GM12878 (cell line): Measurements from ENCODE around the gene AADACL2. TPM values are rescaled to one million over a fixed set of nuclear protein-coding genes. Genes with fewer than 3 reads are reported as not detected.
"Not testable (repeated sequence)": the region's sequence is repeated elsewhere in the genome, so short reads cannot be mapped to it uniquely, and the experiment has no call there.

Source experiments
- ATAC-seq: fragments of 200-7000 bp; cut with Tn5 transposase; 3 replicates; pipeline ENCODE4 v1.9.1; 2020; ENCODE audit warnings: mild to moderate bottlenecking, moderate library complexity
- BruUV-seq: library from RNA; stranded (reverse); fragments of 400-500 nt; replicated peaks from 2 replicates; lab custom pipeline; 2021; lab: Mats Ljungman, UMichigan
- CTCF ChIA-PET: fragments of 300-600 bp; sonication (Branson Sonifier 250); formaldehyde crosslinking; extraction: SDS; loops from one replicate; lab custom pipeline; 2021; ENCODE audit warnings: inconsistent platforms; lab: Yijun Ruan, JAX
- POLR2A ChIA-PET: fragments of 350-600 bp; formaldehyde crosslinking; extraction: SDS; loops from one replicate; lab custom pipeline; 2021; ENCODE audit warnings: inconsistent platforms; lab: Charles Lee
- RAD21 ChIA-PET: fragments of 300-600 bp; sonication (Branson Sonifier 250); formaldehyde crosslinking; loops from one replicate; lab custom pipeline; 2023; ENCODE audit warnings: antibody characterized with exemption; ENCODE audit not compliant: unreplicated experiment; lab: Charles Lee
- SMC1A ChIA-PET: fragments of 300-600 bp; sonication (Branson Sonifier 250); formaldehyde crosslinking; loops from one replicate; lab custom pipeline; 2023; ENCODE audit not compliant: unreplicated experiment, uncharacterized antibody; lab: Charles Lee
- DNase-seq: peaks from one replicate; pipeline ENCODE4 v3.0.0-alpha.2; 2011; ENCODE audit warnings: low read depth, low spot score
- FAIRE-seq: peaks from 3 replicates; lab custom pipeline; 2011; peaks lifted over from hg19 to GRCh38; lab: Jason Lieb, UNC
- H2AFZ ChIP-seq: 2 replicates; pipeline ENCODE4 v1.6.0; 2011; ENCODE audit warnings: low read depth, low read length, control low read depth; ENCODE audit not compliant: control insufficient read depth
- H3K27ac ChIP-seq: 2 replicates; pipeline ENCODE4 v1.5.1; 2011; ENCODE audit warnings: control low read depth; ENCODE audit not compliant: control insufficient read depth, insufficient read depth
- H3K27me3 ChIP-seq, 2 experiments: replicated peaks in 1 of 2; 2 replicates each; pipeline versions ENCODE4 v1.6.0 to v1.6.1; 2011; ENCODE audit warnings: low read length in 1 of 2; ENCODE audit not compliant: control insufficient read depth in 2 of 2, insufficient read depth in 2 of 2
- H3K36me3 ChIP-seq, 2 experiments: 2 replicates each; pipeline ENCODE4 v1.5.1; 2011; ENCODE audit warnings: low read length in 1 of 2; ENCODE audit not compliant: control insufficient read depth in 2 of 2, insufficient read depth in 2 of 2
- H3K4me1 ChIP-seq: 2 replicates; pipeline ENCODE4 v1.6.1; 2011; ENCODE audit warnings: mild to moderate bottlenecking, low read length, moderate library complexity, mixed read lengths; ENCODE audit not compliant: control insufficient read depth, insufficient read depth
- H3K4me2 ChIP-seq: 2 replicates; pipeline ENCODE4 v1.6.0; 2011; ENCODE audit warnings: control low read depth; ENCODE audit not compliant: control insufficient read depth, insufficient read depth
- H3K4me3 ChIP-seq: fragments of 200-600 bp; sonication (generic); 2 replicates; pipeline ENCODE4 v1.5.1; 2016
- H3K79me2 ChIP-seq: 2 replicates; pipeline ENCODE4 v1.6.0; 2011; ENCODE audit warnings: low read length; ENCODE audit not compliant: control insufficient read depth, insufficient read depth
- H3K9ac ChIP-seq: 2 replicates; pipeline ENCODE4 v1.8.0; 2011; ENCODE audit warnings: low read length, control low read depth, mixed read lengths; ENCODE audit not compliant: control insufficient read depth, insufficient read depth
- H3K9me3 ChIP-seq: replicated peaks from 3 replicates; pipeline ENCODE4 v1.5.1; 2011; ENCODE audit warnings: mild to moderate bottlenecking, low read length; ENCODE audit not compliant: control insufficient read depth, insufficient read depth
- H4K20me1 ChIP-seq: 2 replicates; pipeline ENCODE4 v1.6.0; 2011; ENCODE audit not compliant: control insufficient read depth, insufficient read depth
- CEBPB ChIP-seq, 2 experiments: fragments of 150-350 bp in 1 of 2; IDR thresholded peaks; 2 replicates each; pipeline ENCODE4 v1.6.1; 2012 to 2014; ENCODE audit warnings: low read depth in 2 of 2, low read length in 2 of 2, borderline replicate concordance in 1 of 2, inconsistent platforms in 1 of 2
- CEBPZ ChIP-seq: fragments of 150-350 bp; IDR thresholded peaks from 2 replicates; pipeline ENCODE4 v1.6.1; 2016; ENCODE audit warnings: low read depth, low read length
- CTCF ChIP-seq, 3 experiments: IDR thresholded peaks in 2 of 3; conservative IDR thresholded peaks in 1 of 3; 2 replicates each; pipeline ENCODE4 v1.5.1; 2011; ENCODE audit warnings: low read depth in 3 of 3, low read length in 3 of 3, mild to moderate bottlenecking in 3 of 3, control low read depth in 2 of 3, moderate library complexity in 2 of 3, inconsistent platforms in 1 of 3, mixed read lengths in 1 of 3; ENCODE audit not compliant: control insufficient read depth in 2 of 3, insufficient read depth in 1 of 3; ENCODE audit errors: extremely low read depth in 1 of 3
- LARP7 ChIP-seq: fragments of 450-650 bp; IDR thresholded peaks from 2 replicates; pipeline ENCODE4 v1.6.1; 2017; ENCODE audit warnings: mild to moderate bottlenecking
- MAX ChIP-seq: IDR thresholded peaks from 2 replicates; pipeline ENCODE4 v1.6.1; 2012; ENCODE audit warnings: low read depth, low read length, improper control_type of control experiment
- MLLT1 ChIP-seq: fragments of 450-650 bp; IDR thresholded peaks from 2 replicates; pipeline ENCODE4 v1.6.1; 2016; ENCODE audit warnings: mild to moderate bottlenecking
- SPI1 ChIP-seq: IDR thresholded peaks from 2 replicates; pipeline ENCODE4 v1.6.1; 2011; ENCODE audit warnings: low read depth, mild to moderate bottlenecking, low read length, moderate library complexity, borderline replicate concordance; ENCODE audit not compliant: insufficient read depth
- SREBF1 ChIP-seq: IDR thresholded peaks from 2 replicates; pipeline ENCODE4 v1.6.1; 2012; ENCODE audit warnings: mild to moderate bottlenecking, low read length
- WGBS: methylation state at CpG from one replicate; pipeline ENCODE4 v1.1.6; 2016; ENCODE audit warnings: low lambda C conversion rate; ENCODE audit not compliant: insufficient replicate concordance, insufficient coverage; ENCODE audit errors: missing lambda C conversion rate; 5-methylcytosine and 5-hydroxymethylcytosine counted together
- in situ Hi-C: fragments of 300-500 bp; cut with MboI; formaldehyde crosslinking; loops from 9 replicates; pipeline ENCODE4 v1.14.3; 2018; ENCODE audit warnings: mixed read lengths
- intact Hi-C: fragments of 100-400 bp; cut with micrococcal nuclease; formaldehyde crosslinking; loops from one replicate; pipeline ENCODE4 v1.14.2; 2022; ENCODE audit not compliant: unreplicated experiment
- polyA plus RNA-seq, 11 experiments: library from polyadenylated mRNA; depleted of rRNA in 4 of 11; unstranded in 6 of 11; stranded (reverse) in 5 of 11; fragments of >200 nt; fragmentation: Nextera tagmentation in 4 of 11; fragmentation: Illumina TruSeq in 1 of 11; extraction: Ambion mirVana in 4 of 11; extraction: Trizol in 1 of 11; gene quantifications; 1 replicate in 1 of 11; 2 replicates in 10 of 11; pipeline versions ENCODE4 v1.2.1 to v1.2.3, GENCODE V29; 2011 to 2016; ENCODE audit warnings: inconsistent platforms in 2 of 11, missing spikeins in 2 of 11, low read depth in 1 of 11
- total RNA-seq, 4 experiments: library from RNA; depleted of rRNA in 3 of 4; stranded (reverse); fragments of >200 nt in 3 of 4; fragmentation: Illumina TruSeq in 1 of 4; extraction: Trizol in 1 of 4; gene quantifications; 2 replicates each; pipeline versions ENCODE4 v1.2.1 to v1.2.3, GENCODE V29; 2013 to 2021

Gene AADACL2
- total and polyA plus RNA-seq, 10 of the 15 experiments (the other 5 are each of a cell fraction or from before 2014, with no cell fraction given), result not detected

GRCh38 chr3:151790763-151791162, 57.0 kb downstream of the AADACL2 start:
- SMC1A ChIA-PET, POLR2A ChIA-PET, ATAC-seq, FAIRE-seq, DNase-seq, H3K27me3 ChIP-seq, H3K9ac ChIP-seq, H3K36me3 ChIP-seq, H4K20me1 ChIP-seq, H3K4me2 ChIP-seq, RAD21 ChIA-PET, H3K4me1 ChIP-seq, H3K4me3 ChIP-seq, H3K9me3 ChIP-seq, intact Hi-C loops, H3K79me2 ChIP-seq, H3K27ac ChIP-seq, H2AFZ ChIP-seq, in situ Hi-C loops, BruUV-seq: not testable (repeated sequence)
- CTCF ChIA-PET, result interaction anchor here (0.8 kb wide), 1 partner anchor 395 kb away, joined by 3 read pairs; no protein-coding TSS in a partner anchor
- WGBS, result 7% methylated on average over 2 of the region's 2 CpGs

- ATAC-seq (no peak), DNase-seq (no peak), FAIRE-seq (peak; percentile 44)
- no peaks in the 10 kb centered on the region for H3K9me3 ChIP-seq
- ChIA-PET SMC1A (interaction anchor here (1.4 kb wide), 1 partner anchor 130 kb away, joined by 3 read pairs; no protein-coding TSS in a partner anchor), CTCF (no interaction called here), RAD21 (no interaction called here), POLR2A (no interaction called here)
- intact Hi-C loops (no loop called here), in situ Hi-C loops (no loop called here)
- H3K4me3 ChIP-seq, result no peak overlapping the region
- H3K4me1 ChIP-seq, result no peaks in the 10 kb centered on the region
- no peaks in the 10 kb centered on the region for H3K36me3 ChIP-seq
- 60% methylated on average over 2 of the region's 2 CpGs for WGBS
- no TSS peak for BruUV-seq
- no peak overlapping the region for H3K4me2 ChIP-seq
- H3K27me3 ChIP-seq, result no peaks in the 10 kb centered on the region
- H3K9ac ChIP-seq, result no peak overlapping the region
- no peak overlapping the region for H2AFZ ChIP-seq
- no peak overlapping the region for H3K27ac ChIP-seq
- H4K20me1 ChIP-seq, result no peaks in the 10 kb centered on the region
- H3K79me2 ChIP-seq, result no peaks in the 10 kb centered on the region
- TF ChIP-seq LARP7 (no peak), SPI1 (no peak), SREBF1 (no peak), CEBPB (IDR thresholded peaks at IDR 0.05; ENCODE audit: borderline replicate concordance in 1 of 2, low read depth in 2 of 2, low read length in 2 of 2) (no peak), MLLT1 (no peak), CEBPZ (no peak), MAX (no peak), CTCF (IDR thresholded peaks at IDR 0.05 in 2 of 3, conservative IDR thresholded peaks at IDR 0.05 in 1 of 3; ENCODE audit: control insufficient read depth in 2 of 3, extremely low read depth in 1 of 3, insufficient read depth in 1 of 3, low read depth in 3 of 3, low read length in 3 of 3) (no peak)
These were observed 58.7 kb downstream of the AADACL2 start for GRCh38 chr3:151792411-151792810.
